A549 (cell line): Measurements from ENCODE around the gene BRCA2.

ENCODE experiments used
- BHLHE40 ChIP-seq: IDR thresholded peaks from 2 replicates; pipeline ENCODE4 v1.6.1; 2012; ENCODE audit warnings: low read depth, low read length, inconsistent platforms
- CEBPB ChIP-seq, 2 experiments: fragments of >200 bp in 1 of 2; sonication (Bioruptor Twin) in 1 of 2; formaldehyde crosslinking in 1 of 2; IDR thresholded peaks; 2 replicates each; pipeline ENCODE4 v1.6.1; 2012 to 2016
- CTCF ChIP-seq: fragments of >200 bp; sonication (Bioruptor Twin); formaldehyde crosslinking; IDR thresholded peaks from 3 replicates; pipeline ENCODE4 v1.5.1; 2016
- GATA3 ChIP-seq: IDR thresholded peaks from 2 replicates; pipeline ENCODE4 v1.6.1; 2012; ENCODE audit warnings: borderline replicate concordance
- KDM1A ChIP-seq: fragments of 200-600 bp; sonication (generic); IDR thresholded peaks from 2 replicates; pipeline ENCODE4 v1.6.1; 2016; ENCODE audit warnings: low read depth, mild to moderate bottlenecking
- MAX ChIP-seq: IDR thresholded peaks from 2 replicates; pipeline ENCODE4 v1.6.1; 2012
- MAZ ChIP-seq: fragments of 150-350 bp; IDR thresholded peaks from 2 replicates; pipeline ENCODE4 v1.6.1; 2014; ENCODE audit warnings: antibody characterized with exemption, low read depth, low read length, borderline replicate concordance
- PHF8 ChIP-seq: fragments of 200-600 bp; sonication (generic); IDR thresholded peaks from 2 replicates; pipeline ENCODE4 v1.6.1; 2016; ENCODE audit warnings: low read depth, mild to moderate bottlenecking, antibody characterized with exemption, moderate library complexity, borderline replicate concordance
- POLR2A ChIP-seq: IDR thresholded peaks from 2 replicates; pipeline ENCODE4 v1.6.1; 2012; ENCODE audit warnings: mild to moderate bottlenecking, low read length
- USF2 ChIP-seq: fragments of 450-650 bp; IDR thresholded peaks from 2 replicates; pipeline ENCODE4 v1.6.1; 2014; ENCODE audit warnings: antibody characterized with exemption

- TF ChIP-seq CEBPB (IDR thresholded peaks at IDR 0.05), result no peak
- no peak for TF ChIP-seq POLR2A
- TF ChIP-seq CTCF, result no peak
- no peak for TF ChIP-seq BHLHE40
- no peak for TF ChIP-seq USF2
- no peak for TF ChIP-seq MAX
- TF ChIP-seq PHF8, result no peak
- TF ChIP-seq GATA3, result no peak
- TF ChIP-seq MAZ, result no peak
- TF ChIP-seq KDM1A, result no peak
Observed at GRCh38 chr13:32281096-32281495, 34.2 kb upstream of the BRCA2 start.
